Activated T-helper 1 cell treated with anti-CD3 and anti-CD28 coated beads, Interleukin-12 subunit alpha, Interleukin-12 subunit beta, Interleukin-2, Interleukin-4 antibody, amounts not matched to agents 30 ng/mL and 10 ng/mL and 1 ng/mL, durations not matched to agents 14 hours and 24 hours and 36 hours (primary cell): ENCODE data around the gene RNF157. TPM values are rescaled to one million over a fixed set of nuclear protein-coding genes. Genes with fewer than 3 reads are reported as not detected.

Experiments
- DNase-seq: peaks from one replicate; pipeline ENCODE4 v3.0.0; 2021; ENCODE audit warnings: low spot score
- H3K27ac Mint-ChIP-seq: one replicate; pipeline ENCODE4 v1.8.0; 2021; ENCODE audit warnings: mild to moderate bottlenecking, mixed read lengths
- H3K27me3 Mint-ChIP-seq: one replicate; pipeline ENCODE4 v1.8.0; 2022; ENCODE audit warnings: mild to moderate bottlenecking, moderate library complexity, mixed read lengths; ENCODE audit not compliant: insufficient read depth
- H3K36me3 Mint-ChIP-seq: one replicate; pipeline ENCODE4 v1.8.0; 2021; ENCODE audit warnings: low read depth, mixed read lengths
- H3K4me1 Mint-ChIP-seq: one replicate; pipeline ENCODE4 v1.8.0; 2021; ENCODE audit warnings: low read depth, mixed read lengths
- H3K4me3 Mint-ChIP-seq: one replicate; pipeline ENCODE4 v1.8.0; 2021; ENCODE audit warnings: mild to moderate bottlenecking, moderate library complexity, mixed read lengths
- H3K9me3 Mint-ChIP-seq: one replicate; pipeline ENCODE4 v1.8.0; 2021; ENCODE audit warnings: mixed read lengths
- intact Hi-C: fragments of 100-400 bp; cut with micrococcal nuclease; formaldehyde crosslinking; loops from one replicate; pipeline ENCODE4 v1.15.1; 2024
- total RNA-seq: library from RNA; stranded (reverse); gene quantifications from 2 replicates; pipeline ENCODE4 v1.2.3, GENCODE V29; 2022

RNF157 gene
- total RNA-seq, 1 donor from 2014 or later = 51.7 TPM

- no peaks in the 10 kb centered on the region for H3K27me3 Mint-ChIP-seq
- intact Hi-C loops = no loop called here
- no peak for DNase-seq
- no peak overlapping the region for H3K27ac Mint-ChIP-seq
- peaks cover 4% of the 10 kb centered on the region for H3K4me1 Mint-ChIP-seq
- no peak overlapping the region for H3K4me3 Mint-ChIP-seq
- no peaks in the 10 kb centered on the region for H3K9me3 Mint-ChIP-seq
- H3K36me3 Mint-ChIP-seq = peaks cover 44% of the 10 kb centered on the region
Observed at GRCh38 chr17:76160896-76161528, 79.3 kb downstream of the RNF157 start.

DNA sequence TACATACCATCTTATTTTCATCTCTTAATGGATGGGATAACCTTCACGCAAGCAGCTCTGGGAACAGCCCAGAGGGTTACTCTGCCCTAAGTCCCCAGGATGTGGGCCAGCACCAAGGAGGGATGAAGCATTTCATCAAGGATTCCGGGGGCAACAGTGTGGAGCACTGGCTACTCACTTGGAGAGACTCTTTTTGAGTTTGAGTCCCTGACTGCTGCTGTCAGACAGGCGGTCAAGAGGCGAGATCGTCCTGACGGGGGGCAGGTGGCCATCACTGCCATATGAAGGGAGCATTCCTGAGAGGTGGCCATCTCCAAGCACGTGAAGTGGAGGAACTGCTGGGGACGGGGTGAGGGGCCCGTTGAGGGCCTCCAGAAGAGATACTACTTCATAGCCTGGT is 81.1 kb downstream of the RNF157 start:
- H3K4me1 Mint-ChIP-seq = no peaks in the 10 kb centered on the region
- no peaks in the 10 kb centered on the region for H3K27me3 Mint-ChIP-seq

DNA sequence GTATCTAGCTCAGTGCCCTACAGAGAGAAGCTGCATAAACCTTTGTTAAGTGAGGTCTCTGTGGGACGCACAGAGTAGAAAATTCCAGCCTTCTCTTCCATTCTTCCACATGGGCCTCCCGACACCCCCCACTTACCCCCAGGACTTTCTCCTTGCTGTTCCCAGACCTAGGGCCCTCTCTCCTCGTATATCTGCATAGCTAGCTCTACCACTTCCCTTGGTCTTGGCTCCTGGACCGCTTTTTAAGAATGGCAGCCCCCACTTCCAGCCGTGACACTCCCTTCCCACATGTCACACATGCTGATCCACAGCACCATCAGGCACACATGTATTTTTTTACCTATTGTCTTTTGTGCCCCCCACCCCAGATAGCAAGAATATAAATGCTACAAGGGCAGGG is 82.5 kb downstream of the RNF157 start:
- H3K27ac Mint-ChIP-seq = no peak overlapping the region
- no peak overlapping the region for H3K4me3 Mint-ChIP-seq
- H3K9me3 Mint-ChIP-seq = no peaks in the 10 kb centered on the region
- peaks cover 4% of the 10 kb centered on the region for H3K4me1 Mint-ChIP-seq
- intact Hi-C loops = no loop called here
- peaks cover 42% of the 10 kb centered on the region for H3K36me3 Mint-ChIP-seq
- no peaks in the 10 kb centered on the region for H3K27me3 Mint-ChIP-seq
- DNase-seq = no peak

More for the DNA sequence above, 81.1 kb downstream of the RNF157 start:
- no peak overlapping the region for H3K27ac Mint-ChIP-seq
- H3K4me3 Mint-ChIP-seq = no peak overlapping the region
- H3K36me3 Mint-ChIP-seq = peaks cover 44% of the 10 kb centered on the region
- no peaks in the 10 kb centered on the region for H3K9me3 Mint-ChIP-seq
- intact Hi-C loops = no loop called here
- DNase-seq = no peak

DNA sequence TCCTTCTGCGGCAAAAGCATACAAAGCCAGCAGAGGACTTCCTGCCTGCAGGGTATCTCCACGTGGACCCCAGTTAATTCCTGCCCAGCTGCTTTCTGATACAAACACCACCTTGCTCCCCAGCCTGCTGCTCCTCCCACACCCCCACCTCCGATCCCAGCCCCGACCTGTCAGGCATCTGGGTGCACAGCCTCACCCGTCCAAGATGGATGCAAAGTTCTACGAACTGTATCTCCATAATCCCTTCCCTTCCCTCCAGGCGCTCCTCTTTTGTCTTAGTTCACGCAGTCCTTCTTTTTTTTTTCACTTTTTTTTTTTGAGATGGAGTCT is 83.7 kb downstream of the RNF157 start:
- H3K36me3 Mint-ChIP-seq = peaks cover 50% of the 10 kb centered on the region
- no peak overlapping the region for H3K4me3 Mint-ChIP-seq
- intact Hi-C loops = no loop called here
- no peak for DNase-seq
- H3K9me3 Mint-ChIP-seq = no peaks in the 10 kb centered on the region
- H3K27me3 Mint-ChIP-seq = no peaks in the 10 kb centered on the region
- peaks cover 16% of the 10 kb centered on the region for H3K4me1 Mint-ChIP-seq
- no peak overlapping the region for H3K27ac Mint-ChIP-seq

DNA sequence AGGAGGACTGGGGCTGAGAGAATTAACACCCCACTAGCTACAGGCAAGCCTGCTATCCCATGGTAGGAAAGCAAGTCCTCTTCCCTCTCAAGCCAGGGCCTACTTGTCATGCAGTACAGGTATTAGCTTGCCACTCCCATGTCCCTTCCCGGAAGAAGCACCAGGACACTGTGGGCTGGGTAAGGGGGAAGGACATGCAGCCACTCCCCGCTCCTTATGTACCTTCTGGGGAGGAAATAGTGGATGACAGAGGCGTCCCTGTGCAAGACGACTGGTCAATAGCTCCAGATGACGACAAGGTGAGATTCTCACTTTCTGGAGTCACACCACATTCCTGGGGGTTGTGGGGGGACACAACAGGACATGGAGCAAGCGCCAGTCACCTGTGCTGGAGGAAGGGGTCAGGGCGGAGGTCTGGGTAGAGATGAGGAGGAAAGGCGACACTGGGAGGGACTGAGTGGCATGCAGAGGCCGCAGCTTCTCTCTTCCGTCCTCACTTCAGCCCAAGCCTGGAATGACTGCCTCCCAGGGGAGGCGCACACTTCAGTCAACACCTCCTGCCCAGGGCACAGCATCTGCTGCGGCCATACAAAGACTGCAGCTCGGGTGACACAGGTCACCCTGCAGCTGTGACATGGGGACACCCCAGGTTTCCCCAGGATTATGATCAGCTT is 84.2 kb downstream of the RNF157 start:
- Mint-ChIP-seq H3K36me3 (peaks cover 55% of the 10 kb centered on the region), H3K27me3 (no peaks in the 10 kb centered on the region), H3K9me3 (no peaks in the 10 kb centered on the region), H3K4me3 (no peak overlapping the region), H3K4me1 (peaks cover 21% of the 10 kb centered on the region), H3K27ac (no peak overlapping the region)
- DNase-seq = no peak
- intact Hi-C loops = no loop called here

DNA sequence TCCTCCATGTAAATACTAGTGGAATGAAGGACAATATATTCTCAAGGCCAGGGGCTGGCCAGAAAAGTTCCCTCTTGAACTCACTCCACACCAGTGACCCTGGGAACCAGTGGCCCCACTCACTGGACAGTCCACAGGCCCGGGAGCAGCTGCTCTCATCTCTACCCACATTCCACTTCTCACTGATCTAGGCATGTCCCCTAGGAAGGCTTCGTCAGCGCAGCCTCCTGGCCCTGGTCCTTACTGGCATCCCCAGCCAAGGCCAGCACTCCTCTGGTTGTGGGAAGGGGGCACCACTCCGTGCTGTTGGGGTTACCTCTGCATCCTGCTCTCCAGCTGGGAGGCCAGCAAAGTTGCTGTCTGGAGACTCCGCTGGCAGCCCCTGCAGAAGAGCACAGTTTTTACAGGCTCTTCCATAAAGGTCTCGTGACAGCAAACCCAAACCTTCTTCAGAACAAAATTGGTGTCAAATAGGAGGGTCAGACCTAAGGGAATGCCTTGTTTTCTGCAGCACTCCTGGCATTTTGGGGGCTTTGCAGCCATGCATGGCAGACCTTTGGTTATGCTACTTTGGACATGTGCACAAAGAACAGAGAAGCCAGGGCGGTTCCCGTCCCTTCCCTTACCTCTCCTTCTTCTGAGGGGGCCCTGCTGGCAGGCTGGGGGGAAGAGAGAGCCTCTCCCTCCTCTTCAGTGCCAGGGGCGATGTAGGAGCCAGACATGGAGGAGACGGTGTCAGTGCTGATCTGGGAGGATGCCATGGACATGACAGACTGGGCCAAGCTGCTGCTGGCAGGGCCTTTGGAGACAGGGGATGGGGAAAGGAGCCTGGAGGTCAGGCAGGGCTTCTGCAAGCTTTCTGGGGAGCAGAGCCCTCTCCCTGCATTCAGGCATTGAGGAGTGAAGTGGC is 85.1 kb downstream of the RNF157 start:
- no peak overlapping the region for H3K27ac Mint-ChIP-seq
- peaks cover 26% of the 10 kb centered on the region for H3K4me1 Mint-ChIP-seq
- H3K36me3 Mint-ChIP-seq = peaks cover 62% of the 10 kb centered on the region
- no peaks in the 10 kb centered on the region for H3K9me3 Mint-ChIP-seq
- DNase-seq = no peak
- intact Hi-C loops = no loop called here
- no peaks in the 10 kb centered on the region for H3K27me3 Mint-ChIP-seq
- no peak overlapping the region for H3K4me3 Mint-ChIP-seq

DNA sequence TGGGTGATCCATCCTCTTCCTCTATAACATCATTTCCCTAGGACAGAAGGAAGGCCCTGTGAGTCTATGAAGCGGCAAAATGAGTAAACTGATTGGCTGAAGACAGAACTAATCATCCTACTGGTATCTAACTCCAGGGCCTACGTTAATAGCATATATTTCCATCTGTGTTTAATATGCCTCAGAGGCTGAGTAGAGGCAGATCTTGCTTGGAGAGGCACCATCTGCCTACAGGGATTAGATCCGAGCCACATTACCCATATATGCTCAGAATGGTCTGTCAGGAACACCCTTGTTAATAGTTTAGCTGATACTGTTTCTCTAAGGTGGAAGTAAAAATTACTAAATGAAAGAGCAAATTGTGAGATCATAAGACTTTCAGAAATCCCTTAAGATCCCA is 86.0 kb downstream of the RNF157 start:
- no peak for DNase-seq
- no peaks in the 10 kb centered on the region for H3K27me3 Mint-ChIP-seq
- no peaks in the 10 kb centered on the region for H3K9me3 Mint-ChIP-seq
- H3K4me1 Mint-ChIP-seq = peaks cover 26% of the 10 kb centered on the region
- peaks cover 59% of the 10 kb centered on the region for H3K36me3 Mint-ChIP-seq
- no peak overlapping the region for H3K27ac Mint-ChIP-seq
- intact Hi-C loops = no loop called here
- no peak overlapping the region for H3K4me3 Mint-ChIP-seq

DNA sequence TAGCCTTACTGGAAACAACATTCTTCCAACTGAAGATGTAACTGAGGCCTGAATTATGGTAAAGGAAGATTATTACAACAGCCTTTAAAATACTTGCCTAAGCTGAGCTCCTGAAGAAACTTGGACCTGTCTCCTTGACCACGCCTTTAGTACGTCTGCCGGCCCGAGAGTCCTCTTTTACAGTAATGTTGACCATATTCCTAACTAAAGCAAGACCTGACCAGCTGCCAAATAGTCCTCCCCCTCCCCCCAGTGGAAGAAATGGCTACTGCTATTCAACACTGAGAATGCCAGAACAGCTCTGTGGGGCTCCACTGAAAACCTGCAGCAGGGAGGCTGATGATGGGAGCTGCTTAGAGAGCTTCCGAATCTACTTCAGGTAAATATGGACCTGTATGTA is 86.7 kb downstream of the RNF157 start:
- intact Hi-C loops = no loop called here
- Mint-ChIP-seq H3K4me3 (no peak overlapping the region), H3K36me3 (peaks cover 53% of the 10 kb centered on the region), H3K27me3 (no peaks in the 10 kb centered on the region), H3K9me3 (no peaks in the 10 kb centered on the region), H3K27ac (no peak overlapping the region), H3K4me1 (peaks cover 26% of the 10 kb centered on the region)
- no peak for DNase-seq

DNA sequence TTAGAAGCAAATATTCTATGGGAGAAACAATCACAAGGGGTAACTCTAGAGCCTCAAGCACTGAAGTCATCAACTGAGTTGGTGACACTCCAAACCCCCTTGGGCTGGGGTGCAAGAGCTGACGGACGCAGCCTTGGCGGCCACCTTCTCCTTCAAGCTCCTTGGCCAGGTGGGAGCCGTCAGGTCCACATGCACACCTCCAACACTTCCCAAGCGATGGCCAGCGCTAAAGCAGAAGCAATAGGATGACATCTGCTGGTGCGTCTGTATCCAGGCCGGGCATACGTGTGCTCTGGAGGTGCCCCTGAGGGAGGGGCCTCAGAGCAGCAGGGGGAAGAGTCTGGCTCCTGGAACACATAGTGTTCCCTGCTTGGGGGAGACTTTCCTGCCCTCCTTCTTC is 87.1 kb downstream of the RNF157 start:
- H3K4me1 Mint-ChIP-seq = peaks cover 26% of the 10 kb centered on the region
- H3K36me3 Mint-ChIP-seq = peaks cover 50% of the 10 kb centered on the region
- intact Hi-C loops = no loop called here
- no peak overlapping the region for H3K4me3 Mint-ChIP-seq
- H3K27me3 Mint-ChIP-seq = no peaks in the 10 kb centered on the region
- H3K9me3 Mint-ChIP-seq = no peaks in the 10 kb centered on the region
- no peak for DNase-seq
- H3K27ac Mint-ChIP-seq = no peak overlapping the region

DNA sequence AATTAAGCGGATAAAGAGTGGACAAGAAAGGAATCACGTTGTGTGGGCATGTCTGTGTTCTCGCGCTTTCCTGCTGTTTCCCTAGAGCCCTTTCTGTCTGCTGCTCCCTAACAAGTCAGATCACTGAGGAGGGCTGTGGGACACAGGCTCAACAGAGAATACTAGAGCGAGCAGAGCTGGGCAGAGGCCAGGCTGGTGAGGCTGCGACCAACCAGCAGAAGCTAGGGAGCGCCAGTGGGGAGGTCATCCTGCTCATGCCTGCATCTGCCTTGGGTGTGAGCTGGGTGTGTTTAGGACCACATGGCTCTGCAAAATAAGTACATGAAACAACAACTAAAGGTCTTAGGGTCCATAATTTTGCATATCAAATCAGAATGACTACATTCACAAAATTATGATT is 87.7 kb downstream of the RNF157 start:
- Mint-ChIP-seq H3K36me3 (peaks cover 44% of the 10 kb centered on the region), H3K9me3 (no peaks in the 10 kb centered on the region), H3K27me3 (no peaks in the 10 kb centered on the region), H3K4me3 (no peak overlapping the region), H3K27ac (no peak overlapping the region), H3K4me1 (peaks cover 28% of the 10 kb centered on the region)
- intact Hi-C loops = no loop called here
- no peak for DNase-seq

- Mint-ChIP-seq H3K9me3 (no peaks in the 10 kb centered on the region), H3K36me3 (peaks cover 40% of the 10 kb centered on the region), H3K27ac (peak overlapping the region; percentile 12), H3K4me3 (no peak overlapping the region), H3K27me3 (no peaks in the 10 kb centered on the region), H3K4me1 (peaks cover 34% of the 10 kb centered on the region)
- no peak for DNase-seq
- intact Hi-C loops = no loop called here
Observed at GRCh38 chr17:76151896-76152454, 88.3 kb downstream of the RNF157 start.

- H3K27ac Mint-ChIP-seq = peak overlapping the region; percentile 31
- intact Hi-C loops = no loop called here
- DNase-seq = no peak
- no peaks in the 10 kb centered on the region for H3K9me3 Mint-ChIP-seq
- no peaks in the 10 kb centered on the region for H3K27me3 Mint-ChIP-seq
- H3K4me3 Mint-ChIP-seq = no peak overlapping the region
- H3K36me3 Mint-ChIP-seq = peaks cover 32% of the 10 kb centered on the region
- peaks cover 44% of the 10 kb centered on the region for H3K4me1 Mint-ChIP-seq
Observed at GRCh38 chr17:76150712-76151622, 89.3 kb downstream of the RNF157 start.
